WTC11 (cell line): Measurements from ENCODE around the gene IFNAR1. TPM values are rescaled to one million over a fixed set of nuclear protein-coding genes. Genes with fewer than 3 reads are reported as not detected.

Experiments
- ATAC-seq: fragments of 200-7000 bp; cut with Tn5 transposase; 2 replicates; pipeline ENCODE4 v1.10.0; 2021; ENCODE audit warnings: mild to moderate bottlenecking, moderate library complexity
- CTCF ChIA-PET: fragments of 300-600 bp; sonication (Branson Sonifier 250); formaldehyde crosslinking; loops from one replicate; lab custom pipeline; 2021; ENCODE audit warnings: antibody characterized with exemption; lab: Charles Lee
- POLR2A ChIA-PET: fragments of 350-600 bp; sonication (Branson Sonifier 250); formaldehyde crosslinking; loops from one replicate; lab custom pipeline; 2021; ENCODE audit warnings: antibody characterized with exemption; lab: Charles Lee
- DNase-seq: peaks from one replicate; pipeline ENCODE4 v3.0.0; 2021; ENCODE audit warnings: low spot score
- H3K27ac Mint-ChIP-seq: 2 replicates; pipeline ENCODE4 v1.8.0; 2021; ENCODE audit warnings: mixed read lengths
- H3K27me3 Mint-ChIP-seq: 2 replicates; pipeline ENCODE4 v1.8.0; 2021; ENCODE audit warnings: low read depth, mild to moderate bottlenecking, moderate library complexity, mixed read lengths
- H3K36me3 Mint-ChIP-seq: 2 replicates; pipeline ENCODE4 v1.8.0; 2021; ENCODE audit warnings: mixed read lengths
- H3K4me1 Mint-ChIP-seq: 2 replicates; pipeline ENCODE4 v1.8.0; 2022; ENCODE audit warnings: mixed read lengths
- H3K4me3 Mint-ChIP-seq: 2 replicates; pipeline ENCODE4 v1.8.0; 2021; ENCODE audit warnings: mild to moderate bottlenecking, moderate library complexity, mixed read lengths
- H3K9me3 Mint-ChIP-seq: 2 replicates; pipeline ENCODE4 v1.8.0; 2021; ENCODE audit warnings: mixed read lengths
- EMX1 ChIP-seq: fragments of 250-450 bp; sonication (Bioruptor Pico); IDR thresholded peaks from 2 replicates; pipeline ENCODE4 v1.8.0; 2021; ENCODE audit warnings: mild to moderate bottlenecking
- GABPB1 ChIP-seq: sonication (generic); formaldehyde crosslinking; IDR thresholded peaks from 2 replicates; pipeline ENCODE4 v1.8.1; 2023; ENCODE audit warnings: mild to moderate bottlenecking, missing genetic modification reagents
- GTF2I ChIP-seq: fragments of 250-450 bp; sonication (Bioruptor Pico); conservative IDR thresholded peaks from 2 replicates; pipeline ENCODE4 v1.4.0; 2021; ENCODE audit warnings: mild to moderate bottlenecking
- HMGA2 ChIP-seq: fragments of 250-450 bp; sonication (Bioruptor Pico); IDR thresholded peaks from 2 replicates; pipeline ENCODE4 v1.4.0; 2021; ENCODE audit warnings: mild to moderate bottlenecking, moderate library complexity
- JAZF1 ChIP-seq: fragments of 250-450 bp; sonication (Bioruptor Pico); IDR thresholded peaks from 2 replicates; pipeline ENCODE4 v1.9.0; 2021; ENCODE audit warnings: moderate library complexity, mild to moderate bottlenecking, inconsistent platforms
- PRDM15 ChIP-seq: sonication (generic); formaldehyde crosslinking; IDR thresholded peaks from 2 replicates; pipeline ENCODE4 v1.8.0; 2022; ENCODE audit warnings: missing genetic modification reagents
- SOX15 ChIP-seq: fragments of 250-450 bp; sonication (Bioruptor Pico); IDR thresholded peaks from 2 replicates; pipeline ENCODE4 v1.9.0; 2021; ENCODE audit warnings: mild to moderate bottlenecking
- TCF7 ChIP-seq: sonication (generic); formaldehyde crosslinking; IDR thresholded peaks from 2 replicates; pipeline ENCODE4 v1.8.0; 2022; ENCODE audit warnings: mild to moderate bottlenecking, low read depth, missing genetic modification reagents, moderate library complexity
- ZNF121 ChIP-seq: sonication (generic); formaldehyde crosslinking; IDR thresholded peaks from 2 replicates; pipeline ENCODE4 v1.8.0; 2023; ENCODE audit warnings: missing genetic modification reagents
- ZNF219 ChIP-seq: sonication (generic); formaldehyde crosslinking; IDR thresholded peaks from 2 replicates; pipeline ENCODE4 v1.8.0; 2023; ENCODE audit warnings: missing genetic modification reagents, mild to moderate bottlenecking, borderline replicate concordance
- ZNF423 ChIP-seq: fragments of 250-450 bp; sonication (Bioruptor Pico); IDR thresholded peaks from 2 replicates; pipeline ENCODE4 v2.1.2; 2022; ENCODE audit warnings: mild to moderate bottlenecking, moderate library complexity
- ZNF532 ChIP-seq: fragments of 250-450 bp; sonication (Bioruptor Pico); IDR thresholded peaks from 2 replicates; pipeline ENCODE4 v1.9.0; 2021; ENCODE audit warnings: mild to moderate bottlenecking, borderline replicate concordance
- total RNA-seq: library from RNA; stranded (reverse); gene quantifications from 3 replicates; pipeline ENCODE4 v1.2.3, GENCODE V29; 2021
- TF ChIP-seq, protein P1 (sequence below): sonication (generic); formaldehyde crosslinking; IDR thresholded peaks from 2 replicates; pipeline ENCODE4 v1.8.1; 2023; ENCODE audit warnings: mild to moderate bottlenecking, missing genetic modification reagents, moderate library complexity
- TF ChIP-seq, protein P2 (sequence below): fragments of 200-600 bp; IDR thresholded peaks from 2 replicates; pipeline ENCODE4 v1.8.0; 2022; ENCODE audit warnings: antibody characterized with exemption
- TF ChIP-seq, protein P3 (sequence below): sonication (generic); formaldehyde crosslinking; IDR thresholded peaks from 2 replicates; pipeline ENCODE4 v1.8.0; 2022; ENCODE audit warnings: mild to moderate bottlenecking, missing genetic modification reagents

The IFNAR1 gene
- total RNA-seq, 1 experiment from 2014 or later = 12.2 TPM

- ATAC-seq = no peak
- CTCF ChIA-PET = no interaction called here
- H3K4me3 Mint-ChIP-seq = no peak overlapping the region
- TF ChIP-seq PRDM15 (no peak), ZNF121 (CRISPR knock-in tag) (no peak), GTF2I (CRISPR knock-in tag) (no peak), SOX15 (no peak)
- TF ChIP-seq, all 79 proteins: peak for 0
- Mint-ChIP-seq H3K4me1 (peaks cover 7% of the 10 kb centered on the region), H3K9me3 (no peaks in the 10 kb centered on the region), H3K27ac (no peak overlapping the region), H3K36me3 (no peaks in the 10 kb centered on the region), H3K27me3 (no peaks in the 10 kb centered on the region)
- no peak for DNase-seq
- POLR2A ChIA-PET = no interaction called here
Measured at GRCh38 chr21:33390479-33390878, 65.7 kb downstream of the IFNAR1 start.

DNA sequence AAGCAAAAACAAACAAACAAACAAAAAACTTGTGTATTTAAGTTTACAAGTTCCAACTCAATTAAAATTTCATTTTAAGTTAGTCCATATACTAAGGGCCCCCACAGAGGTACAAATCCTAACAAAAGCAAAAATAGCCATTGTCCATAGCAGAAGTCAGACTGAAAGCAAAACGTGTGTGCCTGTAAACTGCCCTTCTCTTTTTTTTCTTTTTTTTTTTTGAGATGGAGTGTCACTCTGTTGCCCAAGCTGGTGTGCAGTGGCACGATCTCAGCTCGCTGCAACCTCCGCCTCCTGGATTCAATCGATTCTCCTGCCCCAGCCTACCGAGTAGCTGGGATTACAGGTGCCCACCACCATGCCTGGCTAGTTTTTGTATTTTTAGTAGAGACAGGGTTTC lies 66.9 kb downstream of the IFNAR1 start:
- no peak overlapping the region for H3K27ac Mint-ChIP-seq
- ATAC-seq = no peak
- no peaks in the 10 kb centered on the region for H3K9me3 Mint-ChIP-seq
- TF ChIP-seq TCF7 (CRISPR knock-in tag) (no peak), ZNF423 (no peak), ZNF219 (CRISPR knock-in tag) (no peak), HMGA2 (CRISPR knock-in tag) (no peak), EMX1 (no peak), JAZF1 (CRISPR knock-in tag) (no peak), GABPB1 (CRISPR knock-in tag) (no peak), ZNF532 (CRISPR knock-in tag) (no peak)
- TF ChIP-seq, protein P1, sequence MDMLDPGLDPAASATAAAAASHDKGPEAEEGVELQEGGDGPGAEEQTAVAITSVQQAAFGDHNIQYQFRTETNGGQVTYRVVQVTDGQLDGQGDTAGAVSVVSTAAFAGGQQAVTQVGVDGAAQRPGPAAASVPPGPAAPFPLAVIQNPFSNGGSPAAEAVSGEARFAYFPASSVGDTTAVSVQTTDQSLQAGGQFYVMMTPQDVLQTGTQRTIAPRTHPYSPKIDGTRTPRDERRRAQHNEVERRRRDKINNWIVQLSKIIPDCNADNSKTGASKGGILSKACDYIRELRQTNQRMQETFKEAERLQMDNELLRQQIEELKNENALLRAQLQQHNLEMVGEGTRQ (CRISPR knock-in tag) = no peak
- TF ChIP-seq, protein P2, sequence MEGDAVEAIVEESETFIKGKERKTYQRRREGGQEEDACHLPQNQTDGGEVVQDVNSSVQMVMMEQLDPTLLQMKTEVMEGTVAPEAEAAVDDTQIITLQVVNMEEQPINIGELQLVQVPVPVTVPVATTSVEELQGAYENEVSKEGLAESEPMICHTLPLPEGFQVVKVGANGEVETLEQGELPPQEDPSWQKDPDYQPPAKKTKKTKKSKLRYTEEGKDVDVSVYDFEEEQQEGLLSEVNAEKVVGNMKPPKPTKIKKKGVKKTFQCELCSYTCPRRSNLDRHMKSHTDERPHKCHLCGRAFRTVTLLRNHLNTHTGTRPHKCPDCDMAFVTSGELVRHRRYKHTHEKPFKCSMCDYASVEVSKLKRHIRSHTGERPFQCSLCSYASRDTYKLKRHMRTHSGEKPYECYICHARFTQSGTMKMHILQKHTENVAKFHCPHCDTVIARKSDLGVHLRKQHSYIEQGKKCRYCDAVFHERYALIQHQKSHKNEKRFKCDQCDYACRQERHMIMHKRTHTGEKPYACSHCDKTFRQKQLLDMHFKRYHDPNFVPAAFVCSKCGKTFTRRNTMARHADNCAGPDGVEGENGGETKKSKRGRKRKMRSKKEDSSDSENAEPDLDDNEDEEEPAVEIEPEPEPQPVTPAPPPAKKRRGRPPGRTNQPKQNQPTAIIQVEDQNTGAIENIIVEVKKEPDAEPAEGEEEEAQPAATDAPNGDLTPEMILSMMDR = no peak
- TF ChIP-seq, protein P3, sequence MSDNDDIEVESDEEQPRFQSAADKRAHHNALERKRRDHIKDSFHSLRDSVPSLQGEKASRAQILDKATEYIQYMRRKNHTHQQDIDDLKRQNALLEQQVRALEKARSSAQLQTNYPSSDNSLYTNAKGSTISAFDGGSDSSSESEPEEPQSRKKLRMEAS (CRISPR knock-in tag) = no peak
- DNase-seq = no peak
- POLR2A ChIA-PET = no interaction called here
- H3K4me3 Mint-ChIP-seq = no peak overlapping the region
- no peaks in the 10 kb centered on the region for H3K36me3 Mint-ChIP-seq
- peaks cover 7% of the 10 kb centered on the region for H3K4me1 Mint-ChIP-seq
- CTCF ChIA-PET = no interaction called here
- no peaks in the 10 kb centered on the region for H3K27me3 Mint-ChIP-seq
